ENCODE measurements around the gene LAPTM5.

- no peak for TF ChIP-seq POLR2A (IDR thresholded peaks at IDR 0.05; ENCODE audit: control extremely low read depth in 1 of 2, low read depth in 2 of 2, low read length in 2 of 2)
- TF ChIP-seq EZH2 (IDR thresholded peaks at IDR 0.05; ENCODE audit: low read depth, low read length, severe bottlenecking): no peak
- no peak for TF ChIP-seq POLR2AphosphoS5 (IDR thresholded peaks at IDR 0.05; ENCODE audit: low read depth, low read length)
- no peak for TF ChIP-seq CTCF (IDR thresholded peaks at IDR 0.05; ENCODE audit: control extremely low read depth in 1 of 3, insufficient read depth in 1 of 3, low read depth in 1 of 3, low read length in 3 of 3)
- no peak for TF ChIP-seq GABPA (IDR thresholded peaks at IDR 0.05; ENCODE audit: borderline replicate concordance, insufficient read depth, low read length)
- TF ChIP-seq KDM5A (IDR thresholded peaks at IDR 0.05; ENCODE audit: low read length): no peak
- TF ChIP-seq TAF1 (IDR thresholded peaks at IDR 0.05; ENCODE audit: low read depth, low read length): no peak
- no peak for TF ChIP-seq YY1 (IDR thresholded peaks at IDR 0.05; ENCODE audit: low read depth, low read length)
- TF ChIP-seq KDM1A (IDR thresholded peaks at IDR 0.05; ENCODE audit: borderline replicate concordance, low read length): no peak
Observed at GRCh38 chr1:30745834-30746208, 11.8 kb downstream of the LAPTM5 start.
